GM21825 (cell line): ENCODE data around the gene LRRK1.

ENCODE experiments used
- ATAC-seq: cut with Tn5 transposase; IDR thresholded peaks from one replicate; pipeline ENCODE4 v1.9.1; 2021; ENCODE audit warnings: mild to moderate bottlenecking, moderate library complexity; ENCODE audit not compliant: unreplicated experiment

The LRRK1 gene

GRCh38 chr15:101020451-101020850 is 101.3 kb downstream of the LRRK1 start:
- no peak for ATAC-seq

- ATAC-seq = no peak
Measured at GRCh38 chr15:101020945-101021344, 101.8 kb downstream of the LRRK1 start.

GRCh38 chr15:101022306-101022705 is 103.1 kb downstream of the LRRK1 start:
- no peak for ATAC-seq

GRCh38 chr15:101022876-101023275 is 103.7 kb downstream of the LRRK1 start:
- ATAC-seq = no peak

GRCh38 chr15:101023501-101024072 is 104.4 kb downstream of the LRRK1 start:
- no peak for ATAC-seq

GRCh38 chr15:101024073-101024695 is 105.0 kb downstream of the LRRK1 start:
- ATAC-seq = no peak

GRCh38 chr15:101024706-101025500 is 105.7 kb downstream of the LRRK1 start:
- no peak for ATAC-seq

GRCh38 chr15:101025501-101025885 is 106.3 kb downstream of the LRRK1 start:
- ATAC-seq = no peak

- ATAC-seq = no peak
Measured at GRCh38 chr15:101025896-101026631, 106.9 kb downstream of the LRRK1 start.

GRCh38 chr15:101026656-101027272 is 107.6 kb downstream of the LRRK1 start:
- ATAC-seq = no peak

GRCh38 chr15:101027273-101027901 is 108.2 kb downstream of the LRRK1 start:
- no peak for ATAC-seq

GRCh38 chr15:101027920-101028319 is 108.8 kb downstream of the LRRK1 start:
- ATAC-seq = no peak

- no peak for ATAC-seq
Measured at GRCh38 chr15:101028321-101028720, 109.2 kb downstream of the LRRK1 start.

- ATAC-seq = no peak
Measured at GRCh38 chr15:101028772-101029438, 109.7 kb downstream of the LRRK1 start.

GRCh38 chr15:101029971-101030661 is 111.0 kb downstream of the LRRK1 start:
- no peak for ATAC-seq

- no peak for ATAC-seq
Measured at GRCh38 chr15:101031213-101031612, 112.1 kb downstream of the LRRK1 start.

GRCh38 chr15:101033801-101034200 is 114.6 kb downstream of the LRRK1 start:
- no peak for ATAC-seq

- peak; percentile 48 for ATAC-seq
Measured at GRCh38 chr15:101035611-101036010, 116.5 kb downstream of the LRRK1 start.

GRCh38 chr15:101036189-101036588 is 117.0 kb downstream of the LRRK1 start:
- no peak for ATAC-seq
